Keratinocyte (primary cell): ENCODE results near the gene CRYGD. TPM values are rescaled to one million over a fixed set of nuclear protein-coding genes. Genes with fewer than 3 reads are reported as not detected.

Experiments
- DNase-seq: peaks from one replicate; pipeline ENCODE4 v3.0.0-alpha.2; 2011; ENCODE audit warnings: low read depth, missing footprints, low spot score
- FAIRE-seq: peaks from 2 replicates; lab custom pipeline; 2011; peaks lifted over from hg19 to GRCh38; lab: Jason Lieb, UNC
- H2AFZ ChIP-seq: 2 replicates; pipeline ENCODE4 v1.6.0; 2012; ENCODE audit warnings: low read length, control low read depth, inconsistent platforms; ENCODE audit not compliant: control insufficient read depth
- H3K27ac ChIP-seq: 2 replicates; pipeline ENCODE4 v1.5.1; 2011; ENCODE audit warnings: low read length; ENCODE audit not compliant: control insufficient read depth, insufficient read depth
- H3K27me3 ChIP-seq: 3 replicates; pipeline ENCODE4 v1.6.0; 2011; ENCODE audit warnings: low read length; ENCODE audit not compliant: control insufficient read depth, insufficient read depth; ENCODE audit errors: extremely low read depth
- H3K36me3 ChIP-seq, 2 experiments: 2 replicates in 1 of 2; 3 replicates in 1 of 2; pipeline ENCODE4 v1.5.1; 2011; ENCODE audit warnings: low read length in 2 of 2, mild to moderate bottlenecking in 1 of 2; ENCODE audit not compliant: control insufficient read depth in 2 of 2, insufficient read depth in 2 of 2; ENCODE audit errors: extremely low read depth in 1 of 2
- H3K4me1 ChIP-seq: 3 replicates; pipeline ENCODE4 v1.5.1; 2011; ENCODE audit warnings: low read length; ENCODE audit not compliant: control insufficient read depth, insufficient read depth; ENCODE audit errors: extremely low read depth
- H3K4me2 ChIP-seq: 3 replicates; pipeline ENCODE4 v1.6.0; 2011; ENCODE audit warnings: low read depth, low read length; ENCODE audit not compliant: control insufficient read depth, insufficient read depth; ENCODE audit errors: extremely low read depth
- H3K4me3 ChIP-seq, 3 experiments: fragments of 200-600 bp in 1 of 3; sonication (generic) in 1 of 3; 2 replicates in 2 of 3; 3 replicates in 1 of 3; pipeline ENCODE4 v1.5.1; 2011 to 2016; ENCODE audit warnings: low read length in 3 of 3, mild to moderate bottlenecking in 3 of 3, control low read depth in 2 of 3, inconsistent platforms in 1 of 3, low read depth in 1 of 3, mixed read lengths in 1 of 3, mixed run types in 1 of 3, moderate library complexity in 1 of 3; ENCODE audit not compliant: control insufficient read depth in 2 of 3, insufficient read depth in 2 of 3; ENCODE audit errors: extremely low read depth in 1 of 3
- H3K79me2 ChIP-seq: 2 replicates; pipeline ENCODE4 v1.6.0; 2012; ENCODE audit warnings: low read length; ENCODE audit not compliant: control insufficient read depth, insufficient read depth
- H3K9ac ChIP-seq: 3 replicates; pipeline ENCODE4 v1.6.0; 2011; ENCODE audit warnings: low read length; ENCODE audit not compliant: control insufficient read depth, insufficient read depth; ENCODE audit errors: extremely low read depth
- H3K9me1 ChIP-seq: 3 replicates; pipeline ENCODE4 v1.6.0; 2011; ENCODE audit warnings: low read length; ENCODE audit not compliant: control insufficient read depth, insufficient read depth; ENCODE audit errors: extremely low read depth
- H3K9me3 ChIP-seq: 2 replicates; pipeline ENCODE4 v1.5.1; 2012; ENCODE audit warnings: low read depth, low read length; ENCODE audit not compliant: control insufficient read depth
- H4K20me1 ChIP-seq: 3 replicates; pipeline ENCODE4 v1.6.0; 2011; ENCODE audit warnings: low read length; ENCODE audit not compliant: control insufficient read depth, insufficient read depth; ENCODE audit errors: extremely low read depth
- CTCF ChIP-seq, 3 experiments: IDR thresholded peaks in 1 of 3; conservative IDR thresholded peaks in 1 of 3; optimal IDR thresholded peaks in 1 of 3; 2 replicates in 2 of 3; 3 replicates in 1 of 3; pipeline versions ENCODE3 to v1.5.1; 2011; ENCODE audit warnings: low read length in 3 of 3, mild to moderate bottlenecking in 3 of 3, moderate library complexity in 2 of 3, control low read depth in 1 of 3, inconsistent platforms in 1 of 3; ENCODE audit not compliant: insufficient read depth in 2 of 3; ENCODE audit errors: extremely low read depth in 1 of 3
- EZH2 ChIP-seq: IDR thresholded peaks from one replicate; pipeline ENCODE4 v1.6.1; 2012; ENCODE audit warnings: inconsistent platforms, mild to moderate bottlenecking, low read length, moderate library complexity
- dilution Hi-C: fragments of 300-500 bp; cut with MboI; formaldehyde crosslinking; loops from one replicate; pipeline ENCODE4 v1.7.0; 2020; ENCODE audit warnings: low sequenced_read_pairs; ENCODE audit not compliant: extremely low pct_ligation_motif_present
- polyA plus RNA-seq, 5 experiments: library from polyadenylated mRNA; depleted of rRNA in 3 of 5; stranded (reverse) in 3 of 5; stranded (forward) in 1 of 5; unstranded in 1 of 5; fragments of >200 nt; gene quantifications; 1 replicate in 1 of 5; 2 replicates in 3 of 5; 3 replicates in 1 of 5; pipeline versions ENCODE4 v1.2.1 to v1.2.3, GENCODE V29; 2011 to 2012; ENCODE audit warnings: missing spikeins in 2 of 5, low read depth in 1 of 5, low replicate concordance in 1 of 5

Gene CRYGD
- polyA plus RNA-seq, 1 donor (not counting 4 experiments of a cell fraction or from before 2014, with no cell fraction given): not detected

GRCh38 chr2:208147008-208147407 lies 22.7 kb upstream of the CRYGD start:
- H3K9me3 ChIP-seq: no peaks in the 10 kb centered on the region
- TF ChIP-seq EZH2: no peak
- no peak for TF ChIP-seq CTCF (optimal IDR thresholded peaks at IDR 0.05 in 1 of 3, IDR thresholded peaks at IDR 0.05 in 1 of 3, conservative IDR thresholded peaks at IDR 0.05 in 1 of 3; ENCODE audit: extremely low read depth in 1 of 3, insufficient read depth in 2 of 3, low read length in 3 of 3)
- H3K9ac ChIP-seq: no peak overlapping the region
- H3K4me2 ChIP-seq: no peak overlapping the region
- no peak for FAIRE-seq
- DNase-seq: no peak
- H3K27me3 ChIP-seq: no peaks in the 10 kb centered on the region
- dilution Hi-C loops: no loop called here
- no peaks in the 10 kb centered on the region for H3K79me2 ChIP-seq
- no peaks in the 10 kb centered on the region for H3K36me3 ChIP-seq
- H3K9me1 ChIP-seq: no peaks in the 10 kb centered on the region
- no peak overlapping the region for H2AFZ ChIP-seq
- H4K20me1 ChIP-seq: no peaks in the 10 kb centered on the region
- H3K4me3 ChIP-seq: no peak overlapping the region
- H3K27ac ChIP-seq: no peak overlapping the region
- no peaks in the 10 kb centered on the region for H3K4me1 ChIP-seq

DNA sequence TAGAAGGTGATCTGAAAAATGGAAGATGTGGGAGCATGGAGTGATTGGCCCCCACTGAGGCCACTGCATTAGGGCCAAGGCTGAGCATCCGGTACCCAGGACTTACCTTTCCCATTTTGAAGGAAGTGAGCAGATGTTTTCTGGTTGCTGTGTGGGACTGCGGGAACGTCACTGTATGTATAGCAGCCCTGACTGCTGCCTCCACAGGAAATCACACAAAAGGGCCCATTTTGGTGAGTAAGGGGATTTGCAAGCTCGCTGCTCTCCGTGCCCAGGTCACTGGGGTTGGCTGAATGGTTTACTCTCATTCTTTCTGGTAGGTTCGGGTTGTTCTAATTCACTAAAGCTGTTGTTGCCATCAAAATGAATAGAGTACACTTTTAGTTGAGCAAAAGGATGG lies 21.7 kb upstream of the CRYGD start, which contains the start of gene CRYGB:
CRYGB (minus strand) TSS at position 153 of the 400 bp plus-strand sequence; CDS start at position 115, 38 bp downstream.
- dilution Hi-C loops: no loop called here
- H3K79me2 ChIP-seq: no peaks in the 10 kb centered on the region
- no peak within 1 kb of the TSS for H3K4me3 ChIP-seq
- H3K4me1 ChIP-seq: no peaks in the 10 kb centered on the region
- DNase-seq (no peak), FAIRE-seq (no peak)
- no peak within 1 kb of the TSS for H3K4me2 ChIP-seq
- no peaks in the 10 kb centered on the region for H3K36me3 ChIP-seq
- H3K9ac ChIP-seq: no peak within 1 kb of the TSS
- TF ChIP-seq CTCF (optimal IDR thresholded peaks at IDR 0.05 in 1 of 3, IDR thresholded peaks at IDR 0.05 in 1 of 3, conservative IDR thresholded peaks at IDR 0.05 in 1 of 3; ENCODE audit: extremely low read depth in 1 of 3, insufficient read depth in 2 of 3, low read length in 3 of 3) (no peak), EZH2 (no peak)
- H2AFZ ChIP-seq: no peak within 1 kb of the TSS
- no peaks in the 10 kb centered on the region for H4K20me1 ChIP-seq
- H3K9me3 ChIP-seq: no peaks in the 10 kb centered on the region
- H3K27ac ChIP-seq: no peak within 1 kb of the TSS
- no peaks in the 10 kb centered on the region for H3K9me1 ChIP-seq
- no peaks in the 10 kb centered on the region for H3K27me3 ChIP-seq
